Right atrium auricular region (tissue), 2 donors: ENCODE results near the gene TEAD1. TPM values are rescaled to one million over a fixed set of nuclear protein-coding genes. Genes with fewer than 3 reads are reported as not detected.

Source experiments
- DNase-seq: peaks from one replicate; pipeline ENCODE4 v3.0.0-alpha.2; 2019; ENCODE audit warnings: low spot score
- H3K27ac ChIP-seq, 2 donors: fragments of 200-600 bp; sonication (generic); 1 replicate in 1 of 2; 2 replicates in 1 of 2; pipeline ENCODE4 v1.5.1; 2016 to 2019
- H3K27me3 ChIP-seq, 2 donors: fragments of 200-600 bp; sonication (generic); one replicate each; pipeline versions ENCODE4 v1.5.1 to v1.6.0; 2017 to 2019
- H3K36me3 ChIP-seq: fragments of 200-600 bp; sonication (generic); one replicate; pipeline ENCODE4 v1.5.1; 2016
- H3K4me1 ChIP-seq, 2 donors: fragments of 200-600 bp; sonication (generic); one replicate each; pipeline versions ENCODE4 v1.5.1 to v1.6.0; 2017 to 2019
- H3K4me3 ChIP-seq, 2 donors: fragments of 200-600 bp; sonication (generic); 1 replicate in 1 of 2; 2 replicates in 1 of 2; pipeline ENCODE4 v1.5.1; 2017 to 2019; ENCODE audit warnings: mild to moderate bottlenecking in 1 of 2, moderate library complexity in 1 of 2
- H3K9me3 ChIP-seq, 2 donors: fragments of 200-600 bp; sonication (generic); one replicate each; pipeline ENCODE4 v1.5.1; 2019
- total RNA-seq, 2 donors: library from RNA; depleted of rRNA; stranded (reverse); fragments of >200 nt; gene quantifications; one replicate each; pipeline ENCODE4 v1.1.0, GENCODE V29; 2016
- TF ChIP-seq, protein P1 (sequence below), 2 donors: fragments of 200-600 bp; sonication (generic); IDR thresholded peaks; one replicate each; pipeline ENCODE4 v1.5.1; 2019; ENCODE audit warnings: antibody characterized with exemption in 2 of 2

Gene TEAD1
- total RNA-seq, 2 donors from 2014 or later = 73.8 to 99.8 TPM

DNA sequence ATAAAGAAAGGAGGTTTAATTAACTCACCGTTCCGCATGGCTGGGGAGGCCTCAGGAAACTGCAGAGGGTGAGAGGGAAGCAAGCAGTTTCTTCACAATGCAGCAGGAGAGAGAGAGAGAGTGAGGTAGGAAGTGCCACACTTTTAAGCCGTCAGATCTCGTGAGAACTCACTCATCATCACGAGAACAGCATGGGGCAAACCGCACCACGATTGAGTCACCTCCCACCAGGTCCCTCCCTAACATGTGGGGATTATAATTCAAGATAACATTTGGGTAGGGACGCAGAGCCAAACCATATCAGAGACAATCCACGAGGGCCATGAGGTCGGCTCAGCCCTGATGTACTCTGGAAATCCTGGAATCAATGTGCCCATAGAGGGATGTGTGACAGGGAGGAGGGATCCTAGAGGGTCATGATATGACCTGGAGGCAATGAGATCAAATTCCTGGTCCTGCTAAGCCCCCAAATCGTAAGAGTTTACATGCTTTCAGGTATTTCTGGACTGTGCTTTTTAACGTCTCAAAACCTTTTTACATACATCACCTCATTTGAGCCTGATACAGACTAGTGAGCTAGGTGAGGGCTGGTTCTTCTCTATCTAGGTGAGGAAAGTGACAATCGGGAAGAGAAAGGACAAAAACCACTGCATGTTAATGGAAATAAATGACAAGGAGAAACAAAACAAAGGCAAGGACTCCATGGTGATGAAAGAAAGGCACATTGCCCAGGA lies 315.4 kb downstream of the TEAD1 start:
- H3K27ac ChIP-seq = no peak overlapping the region
- H3K27me3 ChIP-seq = no peaks in the 10 kb centered on the region
- TF ChIP-seq, protein P1, sequence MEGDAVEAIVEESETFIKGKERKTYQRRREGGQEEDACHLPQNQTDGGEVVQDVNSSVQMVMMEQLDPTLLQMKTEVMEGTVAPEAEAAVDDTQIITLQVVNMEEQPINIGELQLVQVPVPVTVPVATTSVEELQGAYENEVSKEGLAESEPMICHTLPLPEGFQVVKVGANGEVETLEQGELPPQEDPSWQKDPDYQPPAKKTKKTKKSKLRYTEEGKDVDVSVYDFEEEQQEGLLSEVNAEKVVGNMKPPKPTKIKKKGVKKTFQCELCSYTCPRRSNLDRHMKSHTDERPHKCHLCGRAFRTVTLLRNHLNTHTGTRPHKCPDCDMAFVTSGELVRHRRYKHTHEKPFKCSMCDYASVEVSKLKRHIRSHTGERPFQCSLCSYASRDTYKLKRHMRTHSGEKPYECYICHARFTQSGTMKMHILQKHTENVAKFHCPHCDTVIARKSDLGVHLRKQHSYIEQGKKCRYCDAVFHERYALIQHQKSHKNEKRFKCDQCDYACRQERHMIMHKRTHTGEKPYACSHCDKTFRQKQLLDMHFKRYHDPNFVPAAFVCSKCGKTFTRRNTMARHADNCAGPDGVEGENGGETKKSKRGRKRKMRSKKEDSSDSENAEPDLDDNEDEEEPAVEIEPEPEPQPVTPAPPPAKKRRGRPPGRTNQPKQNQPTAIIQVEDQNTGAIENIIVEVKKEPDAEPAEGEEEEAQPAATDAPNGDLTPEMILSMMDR (IDR thresholded peaks at IDR 0.05) = no peak
- no peak for DNase-seq
- no peak overlapping the region for H3K4me3 ChIP-seq
- H3K4me1 ChIP-seq = no peaks in the 10 kb centered on the region
- no peaks in the 10 kb centered on the region for H3K36me3 ChIP-seq
- no peaks in the 10 kb centered on the region for H3K9me3 ChIP-seq

DNA sequence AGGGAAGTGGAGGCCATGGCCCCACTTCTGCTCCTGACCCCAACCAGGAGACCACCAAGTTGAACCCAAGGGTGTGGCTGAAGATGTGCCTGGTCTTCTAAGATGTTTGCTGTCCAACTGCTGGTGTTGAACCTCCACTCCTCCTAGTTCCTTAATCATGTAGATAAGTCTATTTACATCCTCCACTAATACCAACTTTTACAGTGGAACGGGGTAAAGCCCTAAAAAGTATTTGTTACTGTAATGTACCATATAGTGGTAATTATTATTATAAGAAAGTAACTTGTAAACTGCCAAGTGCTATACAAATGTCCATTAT lies 315.9 kb downstream of the TEAD1 start:
- Histone ChIP-seq H3K36me3 (no peaks in the 10 kb centered on the region), H3K9me3 (no peaks in the 10 kb centered on the region), H3K4me3 (no peak overlapping the region), H3K4me1 (no peaks in the 10 kb centered on the region), H3K27me3 (no peaks in the 10 kb centered on the region), H3K27ac (no peak overlapping the region)
- TF ChIP-seq, protein P1 (IDR thresholded peaks at IDR 0.05) = no peak
- no peak for DNase-seq

DNA sequence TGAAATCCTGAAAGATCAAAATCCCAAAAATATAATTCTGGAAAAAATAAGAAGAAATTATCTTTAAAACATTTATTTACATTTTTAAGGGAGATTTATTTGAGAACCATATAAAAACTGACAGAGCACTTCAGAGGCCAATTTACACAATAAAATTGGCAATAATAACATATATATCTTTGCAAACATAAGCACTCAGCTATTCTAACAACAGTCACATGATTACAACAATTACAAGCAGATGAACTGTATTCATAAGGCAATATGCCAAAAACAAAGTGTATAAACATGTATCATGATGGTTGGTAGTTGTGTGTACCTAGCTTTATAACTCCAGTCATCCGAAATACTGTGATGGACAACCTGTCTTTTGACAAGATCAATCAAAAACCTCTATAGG lies 317.2 kb downstream of the TEAD1 start:
- TF ChIP-seq, protein P1 (IDR thresholded peaks at IDR 0.05) = no peak
- no peaks in the 10 kb centered on the region for H3K27me3 ChIP-seq
- no peak overlapping the region for H3K4me3 ChIP-seq
- H3K36me3 ChIP-seq = no peaks in the 10 kb centered on the region
- no peak for DNase-seq
- no peak overlapping the region for H3K27ac ChIP-seq
- H3K9me3 ChIP-seq = no peaks in the 10 kb centered on the region
- no peaks in the 10 kb centered on the region for H3K4me1 ChIP-seq

DNA sequence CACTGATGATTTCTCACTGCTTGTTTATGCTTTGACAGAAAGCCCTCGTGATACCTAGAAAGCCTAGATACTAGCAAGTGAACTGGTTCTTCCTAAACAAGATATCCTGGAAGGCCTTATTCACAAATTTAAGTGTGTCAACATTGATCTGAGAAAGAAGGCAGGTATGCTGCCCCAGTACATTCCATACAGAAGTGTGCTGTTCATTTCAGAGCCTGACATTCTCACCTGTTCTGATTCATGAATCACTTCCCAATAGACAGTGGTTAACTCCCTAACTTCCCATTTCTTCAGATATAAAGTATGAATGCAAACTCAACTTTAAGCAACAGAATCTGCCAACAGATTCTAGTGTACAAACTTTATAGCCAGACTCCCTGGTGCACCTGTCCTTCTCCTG lies 319.4 kb downstream of the TEAD1 start:
- H3K27ac ChIP-seq = no peak overlapping the region
- no peaks in the 10 kb centered on the region for H3K36me3 ChIP-seq
- no peak overlapping the region for H3K4me3 ChIP-seq
- H3K9me3 ChIP-seq = no peaks in the 10 kb centered on the region
- no peaks in the 10 kb centered on the region for H3K27me3 ChIP-seq
- H3K4me1 ChIP-seq = no peaks in the 10 kb centered on the region
- DNase-seq = no peak
- TF ChIP-seq, protein P1 (IDR thresholded peaks at IDR 0.05) = no peak
